GM18519 (cell line): ENCODE results near the gene CFAP221.
A peak's percentile ranks its signal among the peaks of the same experiment; 100 is the strongest.

Experiments used
- ATAC-seq: cut with Tn5 transposase; IDR thresholded peaks from one replicate; pipeline ENCODE4 v1.9.1; 2021; ENCODE audit warnings: mild to moderate bottlenecking, moderate library complexity; ENCODE audit not compliant: unreplicated experiment, low FRiP score

The CFAP221 gene

GRCh38 chr2:119638685-119639554 is 94.7 kb downstream of the CFAP221 start:
- no peak for ATAC-seq

DNA sequence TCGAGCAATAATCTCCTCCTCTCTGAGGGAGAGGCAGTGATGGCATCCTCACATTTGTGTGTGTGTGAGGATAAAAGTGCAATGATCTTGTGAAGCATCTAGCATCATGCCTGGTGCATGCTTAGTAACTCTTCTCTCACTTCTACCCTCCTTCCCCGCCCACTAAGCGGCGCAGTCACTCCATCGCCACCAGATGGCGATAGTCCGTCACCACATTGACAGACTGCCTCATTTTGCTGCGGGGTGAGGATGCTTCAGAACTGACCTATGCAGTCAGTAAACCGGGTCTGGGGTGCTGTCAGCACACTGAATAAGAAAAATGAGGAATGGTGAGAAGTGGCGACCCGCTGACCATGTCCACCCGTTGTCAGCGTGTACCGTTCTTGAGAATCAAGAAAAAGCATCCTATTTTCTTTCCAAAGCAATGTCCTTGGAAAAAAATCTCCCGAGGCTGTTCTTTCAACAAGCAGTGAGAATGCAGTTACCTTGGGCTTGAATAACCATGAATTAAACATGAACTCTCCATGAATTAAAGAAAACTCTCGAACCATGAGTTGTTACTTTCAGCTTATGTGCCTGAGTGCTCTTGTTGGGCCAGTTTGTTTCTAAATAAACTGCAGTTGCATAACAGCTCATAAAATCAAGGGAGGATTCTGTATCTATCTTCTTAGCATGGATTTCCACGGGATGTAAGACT is 97.5 kb downstream of the CFAP221 start:
- ATAC-seq = peak; percentile 82

DNA sequence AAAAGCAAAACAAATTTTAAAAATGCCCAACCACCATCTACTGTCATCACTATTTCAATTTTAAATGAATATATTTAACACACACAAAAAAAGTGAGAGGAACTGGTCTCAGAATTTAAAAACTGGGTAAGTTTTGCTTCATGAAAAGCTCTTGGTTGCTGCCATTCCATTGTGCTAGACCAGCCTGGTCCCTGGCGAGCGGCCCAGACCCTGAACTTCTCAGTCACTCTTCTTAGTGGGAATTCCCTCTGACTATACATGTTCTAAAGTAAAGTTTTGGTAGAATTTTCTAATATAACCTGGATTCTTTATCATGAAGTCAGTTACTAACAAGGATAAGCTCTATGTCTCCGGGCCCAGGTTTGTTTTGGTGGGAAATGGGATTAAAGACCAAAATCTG is 99.9 kb downstream of the CFAP221 start:
- ATAC-seq = no peak

- no peak for ATAC-seq
Measured at GRCh38 chr2:119645173-119645855, 101.1 kb downstream of the CFAP221 start.

GRCh38 chr2:119646149-119646548 is 101.9 kb downstream of the CFAP221 start:
- ATAC-seq = no peak

DNA sequence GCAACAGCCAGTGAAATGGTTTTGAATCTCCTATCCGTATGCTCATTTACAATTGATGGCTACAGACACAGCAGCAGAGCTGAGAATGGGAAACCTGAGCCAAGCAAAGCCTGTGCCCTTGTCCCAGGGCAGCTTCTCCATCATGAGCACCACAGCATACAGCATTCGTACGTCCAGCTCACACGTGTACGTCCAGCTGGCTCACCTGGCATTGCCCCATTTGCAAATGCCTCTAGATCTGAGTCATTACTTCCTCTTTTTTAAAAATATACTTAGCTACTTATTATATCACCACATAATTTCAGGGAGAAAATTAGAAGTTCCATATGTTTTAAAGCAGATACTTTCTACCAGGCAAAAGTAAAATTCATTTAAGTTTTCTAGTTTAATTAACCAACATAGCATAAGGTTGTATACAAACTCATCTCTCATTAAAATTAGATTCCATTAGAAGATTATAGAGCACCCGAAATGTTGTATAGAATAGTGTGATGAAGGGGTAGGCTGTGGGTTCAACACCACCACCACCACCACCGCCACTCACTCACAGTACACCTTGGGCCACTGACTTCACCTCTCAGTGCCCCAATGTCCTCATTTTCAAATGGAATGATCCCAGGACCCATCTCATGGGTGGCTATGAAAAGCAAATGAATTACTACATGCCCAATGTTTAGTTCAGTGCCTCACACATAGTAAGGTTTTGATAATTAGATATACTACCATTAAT is 103.4 kb downstream of the CFAP221 start:
- peak; percentile 78 for ATAC-seq

DNA sequence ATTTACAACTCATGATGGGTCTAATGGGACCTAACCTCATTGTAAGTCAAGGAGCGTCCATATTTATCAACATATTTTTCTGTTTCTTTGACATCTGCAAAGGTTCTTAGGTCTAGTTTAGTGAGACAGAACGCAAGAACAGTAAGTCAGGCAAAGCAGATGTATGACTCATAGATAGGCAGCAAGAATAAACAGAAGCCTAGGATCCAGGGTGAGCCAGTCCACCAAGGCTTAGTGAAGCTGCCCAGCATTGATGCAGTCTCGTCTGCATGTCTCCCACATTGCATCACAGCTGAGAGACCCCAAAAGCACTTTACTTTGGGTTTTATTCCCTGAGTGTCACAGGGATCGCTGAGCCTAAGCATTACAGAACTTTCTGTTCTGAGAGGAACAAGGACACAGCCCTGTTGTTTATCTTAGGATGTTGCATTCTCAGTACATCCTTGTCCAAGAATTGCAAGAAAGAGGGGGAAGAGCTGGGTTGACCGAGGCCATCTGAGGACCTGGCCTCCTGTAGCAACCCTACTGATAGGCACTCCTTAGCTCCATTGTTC is 105.2 kb downstream of the CFAP221 start:
- no peak for ATAC-seq

- ATAC-seq = no peak
Measured at GRCh38 chr2:119650206-119650605, 106.0 kb downstream of the CFAP221 start.

GRCh38 chr2:119650846-119651370 is 106.7 kb downstream of the CFAP221 start:
- no peak for ATAC-seq

- ATAC-seq = no peak
Measured at GRCh38 chr2:119657466-119658145, 113.4 kb downstream of the CFAP221 start.

DNA sequence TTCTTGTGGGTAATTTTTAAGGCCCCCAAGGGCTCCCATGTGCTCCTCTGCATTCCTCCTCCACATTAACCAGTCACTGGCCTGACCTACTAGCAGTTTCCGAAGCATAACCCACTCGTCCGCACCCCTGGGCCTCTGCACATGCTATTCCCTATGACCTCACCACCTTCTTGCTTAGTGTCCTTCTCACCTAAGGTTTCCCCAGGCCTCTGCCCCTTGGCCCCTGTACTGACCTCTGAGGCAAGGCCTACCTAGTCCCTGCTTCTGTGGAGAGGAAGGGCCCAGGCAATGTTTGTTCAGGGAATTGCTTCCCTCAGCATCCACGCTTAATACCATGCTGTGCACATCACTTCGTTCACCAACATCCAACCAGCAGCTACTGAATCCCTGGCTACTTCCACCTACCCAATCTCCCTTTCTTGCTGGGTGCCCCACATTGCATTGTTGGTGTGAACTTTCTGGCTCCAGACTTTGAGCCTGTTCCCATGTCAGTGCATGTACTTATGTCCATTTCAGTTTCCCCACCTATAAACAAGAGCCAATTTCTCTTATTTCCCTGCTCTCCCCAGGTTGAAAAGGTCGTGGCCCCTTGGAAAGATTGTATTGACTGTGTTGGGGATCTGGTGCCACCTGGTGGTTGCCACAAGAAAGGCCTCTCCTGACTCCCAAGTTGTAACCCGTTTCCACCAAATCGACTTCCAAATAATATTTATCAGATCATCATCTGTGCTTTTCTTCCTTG is 115.5 kb downstream of the CFAP221 start:
- no peak for ATAC-seq

DNA sequence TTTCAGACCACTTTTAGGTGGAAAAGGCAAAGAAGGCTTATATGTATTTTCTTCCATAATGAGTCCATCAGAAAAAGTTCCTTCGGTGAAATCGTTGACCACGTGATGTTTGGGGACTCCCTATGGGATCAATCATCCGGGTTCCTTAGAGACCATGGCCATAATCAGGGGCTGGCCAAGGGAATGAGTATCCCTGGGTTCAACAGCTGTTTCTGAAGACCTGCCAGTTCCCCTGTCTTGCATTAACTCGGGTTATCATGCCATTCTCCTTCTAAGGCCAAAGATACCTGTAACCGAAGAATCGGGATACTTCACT is 116.1 kb downstream of the CFAP221 start:
- no peak for ATAC-seq

GRCh38 chr2:119662297-119662696 is 118.0 kb downstream of the CFAP221 start:
- ATAC-seq = no peak

- ATAC-seq = no peak
Measured at GRCh38 chr2:119668546-119668945, 124.3 kb downstream of the CFAP221 start.

- ATAC-seq = no peak
Measured at GRCh38 chr2:119671016-119671415, 126.8 kb downstream of the CFAP221 start.

DNA sequence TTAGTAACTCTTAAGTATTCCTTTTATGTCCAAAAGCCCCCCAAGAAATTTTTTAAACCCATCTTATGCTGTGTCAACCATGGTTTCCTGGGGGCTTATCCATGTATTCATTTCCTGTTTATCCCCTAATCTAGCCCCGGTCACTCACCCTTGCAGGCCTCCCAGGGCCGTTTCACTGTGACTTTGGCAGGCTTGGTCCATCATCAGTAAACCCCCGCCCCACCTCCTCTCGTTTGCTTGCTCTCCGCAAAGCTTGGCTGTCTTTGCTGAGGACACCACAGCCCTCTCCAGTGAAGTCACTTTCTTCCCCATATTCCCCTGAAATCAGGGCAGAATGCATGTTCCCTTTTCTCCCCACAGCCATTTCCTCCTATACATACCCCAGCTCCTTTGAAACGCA is 127.5 kb downstream of the CFAP221 start:
- no peak for ATAC-seq

- ATAC-seq = no peak
Measured at GRCh38 chr2:119672161-119672862, 128.1 kb downstream of the CFAP221 start.

DNA sequence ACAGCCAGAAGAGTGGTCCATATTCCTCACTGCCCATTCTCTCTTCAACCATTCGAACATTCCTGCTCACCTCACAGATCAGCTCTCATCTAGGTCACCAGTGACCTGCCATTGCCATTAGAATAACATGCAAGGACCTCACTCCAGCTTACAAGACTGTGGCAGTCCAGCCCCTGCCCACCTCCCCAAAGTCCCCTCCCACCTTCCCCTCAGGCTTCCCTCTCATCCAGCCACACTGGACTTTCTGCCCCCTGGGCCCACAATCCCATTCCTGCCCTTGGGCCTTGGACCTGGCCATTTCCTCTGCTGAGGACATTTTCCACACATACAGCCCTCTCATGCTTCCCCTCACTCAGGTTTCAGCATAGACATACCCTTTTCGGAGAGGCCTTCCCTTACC is 129.5 kb downstream of the CFAP221 start:
- no peak for ATAC-seq
